DMS53 (cell line): ENCODE data around the gene HUS1.
"Not testable (repeated sequence)": the region's sequence is repeated elsewhere in the genome, so short reads cannot be mapped to it uniquely, and the experiment has no call there.

Experiments used
- DNase-seq: peaks from one replicate; lab custom pipeline; 2025; lab: John Stamatoyannopoulos, UW

The HUS1 gene

GRCh38 chr7:47944536-47945260 is 34.7 kb downstream of the HUS1 start:
- no peak for DNase-seq

DNA sequence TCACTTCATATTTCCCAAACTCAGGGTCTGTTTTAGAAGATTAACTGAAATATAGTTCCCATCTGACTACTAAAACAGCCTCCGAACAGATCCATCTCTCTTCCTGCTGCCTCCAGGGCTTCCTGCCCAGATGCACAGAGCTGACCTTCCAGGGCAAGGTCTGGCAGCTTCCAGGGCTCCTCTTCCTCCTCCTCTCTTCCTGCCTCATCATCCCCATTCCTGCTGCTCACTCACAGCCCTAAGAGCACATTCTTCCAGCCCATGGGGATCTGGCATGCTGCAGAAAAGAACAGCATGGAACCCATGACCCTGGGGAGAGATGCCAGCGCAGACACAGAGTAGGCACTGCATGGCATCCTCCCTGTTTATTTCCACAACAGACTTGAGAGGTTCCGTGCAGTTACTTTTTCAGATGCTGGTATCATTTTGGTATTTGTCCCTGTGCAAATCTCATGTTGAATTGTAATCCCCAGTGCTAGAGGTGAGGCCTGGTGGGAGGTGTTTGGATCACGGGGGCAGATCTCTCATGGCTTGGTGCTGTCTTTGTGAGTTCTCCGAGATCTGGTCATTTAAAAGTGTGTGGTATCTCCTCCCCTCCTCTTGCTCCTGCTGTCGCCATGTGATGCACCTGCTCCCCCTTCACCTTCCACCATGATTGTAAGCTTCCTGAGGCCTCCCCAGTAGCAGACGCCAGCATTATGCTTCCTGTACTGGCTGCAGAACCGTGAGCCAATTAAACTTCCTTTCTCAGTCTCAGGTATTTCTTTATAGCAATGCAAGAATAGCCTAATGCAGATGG is 35.5 kb downstream of the HUS1 start:
- DNase-seq = no peak

- DNase-seq = not testable (repeated sequence)
These were observed 36.8 kb downstream of the HUS1 start for GRCh38 chr7:47942651-47943050.

DNA sequence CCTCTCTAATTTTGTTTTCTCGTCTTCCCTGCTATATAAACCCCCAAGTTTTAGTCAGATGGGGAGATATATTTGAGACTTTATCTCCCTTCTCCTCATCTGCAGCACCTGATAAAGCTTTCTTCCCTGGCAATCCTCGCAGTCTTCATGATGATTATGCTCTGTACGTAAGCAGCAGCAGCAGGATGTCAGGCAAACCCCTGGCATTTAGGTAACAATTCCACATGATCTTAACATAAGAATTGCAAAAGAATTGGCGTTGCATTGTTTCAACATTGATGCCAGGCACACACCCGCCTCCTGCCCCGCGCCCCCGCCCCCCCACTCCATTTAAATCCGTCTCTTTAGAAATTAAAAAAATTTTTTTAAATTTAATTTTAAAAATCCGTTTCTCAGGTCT is 37.3 kb downstream of the HUS1 start:
- DNase-seq = no peak

GRCh38 chr7:47941136-47941844 is 38.1 kb downstream of the HUS1 start:
- no peak for DNase-seq

DNA sequence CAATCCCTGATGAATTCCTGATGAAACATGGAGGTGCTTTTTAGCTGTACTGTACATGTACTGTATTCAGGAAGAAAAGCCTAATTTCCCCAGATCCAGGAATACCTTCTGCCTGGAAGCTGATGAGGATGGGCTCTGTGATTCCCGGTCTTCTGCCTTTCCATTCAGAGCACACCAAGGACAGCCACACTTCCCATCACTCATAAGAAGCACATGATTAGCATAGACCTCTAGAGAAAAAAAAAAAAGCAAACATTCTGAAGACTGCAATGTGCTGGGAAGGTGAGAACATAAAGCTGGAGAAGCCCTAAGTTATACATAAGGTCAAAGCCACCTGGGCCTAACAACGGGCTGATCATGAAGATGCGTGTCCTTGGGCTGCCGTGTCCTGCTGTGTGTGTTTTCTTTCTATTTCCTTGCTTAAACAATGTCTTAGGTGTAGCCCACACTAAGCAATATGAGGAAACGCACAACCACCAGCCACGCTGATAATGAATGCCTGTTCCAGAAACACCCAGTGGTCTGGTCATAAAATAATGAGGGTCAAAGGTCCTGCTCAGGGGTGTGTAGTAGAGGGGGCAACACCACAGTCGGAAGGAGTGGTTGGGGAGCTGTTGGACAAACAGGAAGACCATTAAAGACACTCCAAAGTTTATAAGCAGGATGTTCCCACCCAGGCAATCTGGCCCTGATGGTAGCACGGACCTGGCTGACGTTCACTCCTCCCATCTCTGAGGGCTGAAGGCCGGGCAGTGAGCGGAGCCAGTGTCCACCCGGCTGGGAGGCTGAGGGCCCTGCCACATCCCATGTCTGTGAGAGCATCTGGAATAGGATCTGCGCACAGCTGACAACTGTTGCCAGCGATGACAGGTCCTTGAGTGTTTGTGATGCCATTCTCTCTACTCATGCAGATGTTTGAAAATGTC is 39.1 kb downstream of the HUS1 start:
- DNase-seq = no peak

- no peak for DNase-seq
These were observed 39.9 kb downstream of the HUS1 start for GRCh38 chr7:47939425-47940036.

GRCh38 chr7:47938574-47939165 is 40.7 kb downstream of the HUS1 start:
- peak; percentile 16 for DNase-seq

GRCh38 chr7:47937711-47938573 is 41.5 kb downstream of the HUS1 start:
- no peak for DNase-seq

GRCh38 chr7:47937065-47937687 is 42.2 kb downstream of the HUS1 start:
- DNase-seq = peak; percentile 32

- DNase-seq = no peak
These were observed 43.1 kb downstream of the HUS1 start for GRCh38 chr7:47936323-47936722.

GRCh38 chr7:47935336-47935735 is 44.1 kb downstream of the HUS1 start:
- DNase-seq = no peak

- DNase-seq = no peak
These were observed 44.6 kb downstream of the HUS1 start for GRCh38 chr7:47934831-47935230.

DNA sequence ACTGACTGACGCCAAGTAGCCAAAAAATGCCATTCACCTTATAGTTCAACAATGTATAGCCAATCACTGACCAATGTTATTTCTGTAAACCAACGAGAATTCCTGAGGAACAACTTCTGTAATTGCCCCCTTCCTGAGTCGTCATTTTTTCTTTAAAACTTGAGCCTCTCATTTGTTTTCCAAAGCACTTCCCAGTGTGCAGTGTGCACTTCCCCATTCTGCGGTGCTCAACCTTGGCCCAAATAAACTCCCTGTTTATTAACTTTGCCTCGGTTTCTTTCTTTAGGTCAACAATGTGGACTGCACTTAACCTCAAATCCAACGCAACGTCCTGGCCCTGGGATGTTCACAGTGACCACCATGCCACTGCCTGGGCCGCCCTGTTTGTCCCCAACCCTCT is 46.2 kb downstream of the HUS1 start:
- DNase-seq = no peak

DNA sequence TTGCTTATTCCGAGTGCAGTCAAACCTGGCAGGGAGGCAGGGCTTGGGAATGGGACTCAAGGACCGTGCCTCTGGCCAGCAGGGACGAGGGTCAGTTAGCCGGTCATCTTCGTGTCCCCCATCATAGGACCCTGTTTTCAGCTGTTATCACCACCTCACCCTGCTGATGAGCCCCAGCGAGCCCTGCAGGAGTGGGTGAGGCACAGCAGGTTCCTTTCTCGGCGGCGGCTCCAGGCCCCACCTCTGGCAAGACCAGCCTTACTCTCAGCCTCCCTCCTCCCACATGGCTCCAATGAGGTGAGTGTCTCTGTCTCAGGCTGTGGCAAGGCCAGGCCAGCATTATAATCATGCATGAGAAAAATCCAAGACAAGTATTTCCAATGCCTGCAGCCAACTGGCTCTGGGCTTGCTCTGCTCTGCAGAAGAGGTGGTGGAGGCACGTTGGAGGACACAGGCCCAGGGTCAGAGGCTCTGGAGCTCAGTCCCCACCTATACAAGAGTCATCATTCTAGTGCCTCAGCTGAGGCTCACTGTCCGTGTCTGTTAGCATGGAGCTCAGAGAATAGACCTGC is 46.9 kb downstream of the HUS1 start:
- DNase-seq = no peak

DNA sequence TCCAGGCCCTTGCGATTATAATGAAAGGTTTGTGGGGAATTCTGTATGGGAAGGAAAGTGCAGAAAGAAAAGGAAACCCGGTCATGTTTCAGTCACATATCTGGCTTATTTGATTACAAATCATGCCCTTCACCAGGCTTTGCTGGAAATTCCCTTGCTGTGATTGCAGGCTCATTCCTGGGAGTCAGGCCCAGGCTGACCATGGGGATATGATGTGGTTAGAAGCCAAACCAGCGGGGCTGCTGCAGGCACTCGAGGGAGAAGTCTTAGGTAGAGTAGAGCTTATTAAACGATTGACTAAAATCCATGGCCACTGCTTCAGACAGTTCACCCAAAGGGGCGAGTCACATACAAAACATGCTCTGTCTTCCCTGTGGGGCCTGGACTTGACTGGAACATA is 47.4 kb downstream of the HUS1 start:
- no peak for DNase-seq

GRCh38 chr7:47931005-47932004 is 48.1 kb downstream of the HUS1 start:
- DNase-seq = no peak

DNA sequence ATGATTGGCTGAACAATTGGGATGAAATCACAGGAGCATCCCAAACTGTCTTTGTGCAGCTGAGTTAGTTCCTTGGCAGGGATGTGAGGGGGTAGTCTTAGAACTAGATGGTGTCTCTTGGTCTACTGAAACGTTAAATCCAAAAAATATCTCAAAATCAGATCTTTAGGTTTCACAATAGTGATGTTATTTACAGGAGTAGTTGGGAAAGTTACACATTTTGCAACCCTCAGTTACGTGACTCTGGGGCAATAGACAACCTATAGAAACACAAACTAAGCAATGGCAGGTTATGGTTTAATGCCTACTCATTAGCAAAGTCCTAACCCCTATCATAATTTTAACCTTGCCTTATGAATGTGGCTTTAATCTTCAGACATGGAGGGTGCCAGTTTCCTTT is 55.1 kb downstream of the HUS1 start:
- no peak for DNase-seq
